HEK293T (cell line): ENCODE results near the gene CLSTN1.

ENCODE experiments used
- ARNT ChIP-seq: fragments of 450-650 bp; IDR thresholded peaks from 2 replicates; pipeline ENCODE4 v1.6.1; 2017; ENCODE audit warnings: mild to moderate bottlenecking
- BHLHE40 ChIP-seq: fragments of 450-650 bp; IDR thresholded peaks from 2 replicates; pipeline ENCODE4 v1.6.1; 2016; ENCODE audit warnings: mild to moderate bottlenecking, moderate library complexity, borderline replicate concordance
- ELF4 ChIP-seq: fragments of 450-650 bp; IDR thresholded peaks from 2 replicates; pipeline ENCODE4 v1.6.1; 2017; ENCODE audit warnings: antibody characterized with exemption
- SUZ12 ChIP-seq: fragments of 450-650 bp; IDR thresholded peaks from 2 replicates; pipeline ENCODE4 v1.6.1; 2016; ENCODE audit warnings: mild to moderate bottlenecking

DNA sequence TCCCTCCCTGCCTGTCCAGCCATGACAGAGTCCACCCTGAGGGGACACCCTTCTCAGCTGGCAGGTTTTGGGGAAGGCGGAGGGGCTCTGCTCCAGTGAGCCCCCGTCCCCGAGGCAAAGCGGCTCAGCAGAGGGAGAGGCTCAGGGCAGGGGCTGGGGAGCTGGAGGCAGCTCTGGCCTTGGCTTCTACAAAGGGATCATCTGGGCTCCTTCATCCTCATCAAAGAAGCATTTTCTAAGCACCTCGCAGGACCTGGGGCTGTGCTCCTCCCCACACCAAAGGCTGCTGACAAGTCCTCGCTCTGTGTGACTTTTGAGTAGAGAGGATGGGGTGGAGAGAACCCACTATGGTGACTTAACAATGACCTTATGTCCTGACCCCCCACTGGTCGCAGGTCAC, 21.0 kb upstream of the CLSTN1 start:
- no peak for TF ChIP-seq SUZ12
- TF ChIP-seq BHLHE40: no peak
- no peak for TF ChIP-seq ARNT
- TF ChIP-seq ELF4: no peak
